Spleen (tissue), 7 donors: ENCODE data around the gene KDM1B.

Source experiments
- CTCF ChIP-seq, 11 experiments: fragments of 200-600 bp in 7 of 11; fragments of 450-650 bp in 4 of 11; sonication (generic) in 4 of 11; IDR thresholded peaks in 8 of 11; conservative IDR thresholded peaks in 3 of 11; 1 replicate in 7 of 11; 2 replicates in 4 of 11; pipeline versions ENCODE4 v1.4.0 to v1.8.0; 2016 to 2021; ENCODE audit warnings: antibody characterized with exemption in 11 of 11, inconsistent platforms in 4 of 11, mild to moderate bottlenecking in 1 of 11
- POLR2A ChIP-seq, 3 donors: fragments of 450-650 bp; IDR thresholded peaks; one replicate each; pipeline ENCODE4 v1.5.1; 2017; ENCODE audit warnings: antibody characterized with exemption in 3 of 3, mild to moderate bottlenecking in 1 of 3
- donor health status: DM: no; HTN: no; CAD: no; lungs with moderate emphysema.
- donor health status: DM: no; HTN: no; CAD: no.
- donor health status: DM: no; HTN: no; CAD: no.

- no peak for TF ChIP-seq CTCF (IDR thresholded peaks at IDR 0.05 in 8 of 11, conservative IDR thresholded peaks at IDR 0.05 in 3 of 11)
- TF ChIP-seq POLR2A (IDR thresholded peaks at IDR 0.05) = no peak
Measured at GRCh38 chr6:18269717-18270116, 114.5 kb downstream of the KDM1B start.
